HCT116 (cell line): ENCODE measurements around the gene NR2F1-AS1. TPM values are rescaled to one million over a fixed set of nuclear protein-coding genes. Genes with fewer than 3 reads are reported as not detected.

ENCODE experiments used
- ATAC-seq: fragments of 200-7000 bp; cut with Tn5 transposase; 2 replicates; pipeline ENCODE4 v1.9.1; 2020; ENCODE audit warnings: mild to moderate bottlenecking, moderate library complexity
- BruUV-seq: library from RNA; stranded (reverse); fragments of 400-500 nt; replicated peaks from 2 replicates; lab custom pipeline; 2021; lab: Mats Ljungman, UMichigan
- CTCF ChIA-PET: fragments of 300-600 bp; sonication (Branson Sonifier 250); formaldehyde crosslinking; loops from one replicate; lab custom pipeline; 2021; ENCODE audit warnings: antibody characterized with exemption; lab: Charles Lee
- POLR2A ChIA-PET: fragments of 300-600, 350-600 bp; sonication (Branson Sonifier 250); formaldehyde crosslinking; loops from one replicate; lab custom pipeline; 2021; ENCODE audit warnings: antibody characterized with exemption; lab: Charles Lee
- RAD21 ChIA-PET, 2 experiments: fragments of 300-600 bp; sonication (Branson Sonifier 250); formaldehyde crosslinking; loops; one replicate each; lab custom pipeline; 2023; ENCODE audit warnings: low total read pairs in 2 of 2; ENCODE audit not compliant: uncharacterized antibody in 2 of 2, unreplicated experiment in 2 of 2, low non-redundant PET in 1 of 2; lab: Charles Lee
- DNase-seq: peaks from one replicate; pipeline ENCODE4 v3.0.0-alpha.2; 2010; ENCODE audit warnings: low read depth, low spot score
- H2AFZ ChIP-seq: fragments of 200-600 bp; shearing (Covaris generic), sonication (generic); 2 replicates; pipeline ENCODE4 v1.6.1; 2017; ENCODE audit warnings: low read depth, mixed run types, mixed read lengths, antibody characterized with exemption, low read length; ENCODE audit not compliant: poor library complexity, severe bottlenecking
- H3K27ac ChIP-seq: 2 replicates; pipeline ENCODE4 v1.5.1; 2012; ENCODE audit warnings: low read depth, low read length
- H3K27me3 ChIP-seq: fragments of 200-600 bp; sonication (generic); 2 replicates; pipeline ENCODE4 v1.6.1; 2016; ENCODE audit warnings: mixed run types, low read length, mixed read lengths; ENCODE audit not compliant: insufficient read depth
- H3K36me3 ChIP-seq, 2 experiments: fragments of 200-500 bp in 1 of 2; fragments of 200-600 bp in 1 of 2; sonication (Bioruptor generic) in 1 of 2; sonication (generic) in 1 of 2; 2 replicates each; pipeline versions ENCODE4 v1.5.1 to v1.6.1; 2014 to 2016; ENCODE audit warnings: low read length in 2 of 2, inconsistent platforms in 1 of 2, mixed read lengths in 1 of 2, mixed run types in 1 of 2; ENCODE audit not compliant: insufficient read depth in 2 of 2, control insufficient read depth in 1 of 2
- H3K4me1 ChIP-seq, 2 experiments: fragments of 200-600 bp in 1 of 2; sonication (generic) in 1 of 2; 2 replicates each; pipeline versions ENCODE4 v1.5.1 to v1.6.1; 2012 to 2017; ENCODE audit warnings: low read length in 2 of 2, inconsistent platforms in 1 of 2, mild to moderate bottlenecking in 1 of 2, mixed read lengths in 1 of 2, mixed run types in 1 of 2, moderate library complexity in 1 of 2; ENCODE audit not compliant: insufficient read depth in 2 of 2, control insufficient read depth in 1 of 2
- H3K4me2 ChIP-seq: fragments of 200-600 bp; sonication (generic); 2 replicates; pipeline ENCODE4 v1.6.1; 2017; ENCODE audit warnings: mixed run types, low read length, mixed read lengths
- H3K4me3 ChIP-seq, 2 experiments: fragments of 200-600 bp in 1 of 2; sonication (generic) in 1 of 2; replicated peaks in 1 of 2; 2 replicates each; pipeline ENCODE4 v1.5.1; 2011 to 2016; ENCODE audit warnings: low read length in 2 of 2, control low read depth in 1 of 2, low read depth in 1 of 2, mild to moderate bottlenecking in 1 of 2, mixed read lengths in 1 of 2, mixed run types in 1 of 2
- H3K79me2 ChIP-seq: fragments of 200-600 bp; sonication (generic); 2 replicates; pipeline ENCODE4 v1.6.1; 2017; ENCODE audit warnings: mild to moderate bottlenecking, mixed run types, low read length, moderate library complexity, mixed read lengths; ENCODE audit not compliant: insufficient read depth
- H3K9ac ChIP-seq: fragments of 200-600 bp; sonication (generic); 2 replicates; pipeline ENCODE4 v1.6.1; 2016; ENCODE audit warnings: low read length, mixed read lengths
- H3K9me2 ChIP-seq: fragments of 200-600 bp; sonication (generic), shearing (Covaris generic); 2 replicates; pipeline ENCODE4 v1.6.1; 2017; ENCODE audit warnings: mixed run types, mild to moderate bottlenecking, moderate library complexity; ENCODE audit not compliant: insufficient read depth
- H3K9me3 ChIP-seq, 2 experiments: fragments of 200-500 bp in 1 of 2; fragments of 200-600 bp in 1 of 2; sonication (Bioruptor generic) in 1 of 2; sonication (generic) in 1 of 2; 2 replicates each; pipeline ENCODE4 v1.6.1; 2014 to 2017; ENCODE audit warnings: low read length in 2 of 2, mixed read lengths in 2 of 2, inconsistent platforms in 1 of 2, low read depth in 1 of 2, mild to moderate bottlenecking in 1 of 2, mixed run types in 1 of 2, moderate library complexity in 1 of 2; ENCODE audit not compliant: control insufficient read depth in 1 of 2, insufficient read depth in 1 of 2
- H4K20me1 ChIP-seq: fragments of 200-600 bp; sonication (generic), shearing (Covaris generic); 2 replicates; pipeline ENCODE4 v1.6.1; 2017; ENCODE audit warnings: mixed run types, mild to moderate bottlenecking, moderate library complexity; ENCODE audit not compliant: insufficient read depth
- CEBPB ChIP-seq: IDR thresholded peaks from 2 replicates; pipeline ENCODE4 v1.6.1; 2012; ENCODE audit warnings: low read depth
- EZH2 ChIP-seq: fragments of 200-600 bp; sonication (generic); IDR thresholded peaks from 2 replicates; pipeline ENCODE4 v1.6.1; 2017; ENCODE audit warnings: antibody characterized with exemption, mixed run types
- EZH2phosphoT487 ChIP-seq: fragments of 200-600 bp; IDR thresholded peaks from 2 replicates; pipeline ENCODE4 v1.6.1; 2018; ENCODE audit warnings: antibody characterized with exemption, borderline replicate concordance
- FOSL1 ChIP-seq: IDR thresholded peaks from 2 replicates; pipeline ENCODE4 v1.6.1; 2012; ENCODE audit warnings: low read depth
- POLR2A ChIP-seq: IDR thresholded peaks from 2 replicates; pipeline ENCODE4 v1.7.0; 2011; ENCODE audit warnings: borderline replicate concordance; ENCODE audit not compliant: insufficient read depth, insufficient read length; ENCODE audit errors: extremely low read depth
- RAD21 ChIP-seq: IDR thresholded peaks from 2 replicates; pipeline ENCODE4 v1.6.1; 2012; ENCODE audit warnings: low read depth, mild to moderate bottlenecking
- REST ChIP-seq: IDR thresholded peaks from 2 replicates; pipeline ENCODE4 v1.6.1; 2012; ENCODE audit warnings: low read depth
- YY1 ChIP-seq: IDR thresholded peaks from 2 replicates; pipeline ENCODE4 v1.6.1; 2011; ENCODE audit warnings: low read length, low read depth, moderate library complexity, mild to moderate bottlenecking; ENCODE audit not compliant: insufficient replicate concordance; ENCODE audit errors: extremely low read depth
- intact Hi-C: fragments of 100-400 bp; cut with micrococcal nuclease; formaldehyde crosslinking; loops from 2 replicates; pipeline ENCODE4 v1.10.0; 2022
- total RNA-seq: library from RNA; stranded (reverse); gene quantifications from one replicate; pipeline ENCODE4 v1.2.1, GENCODE V29; 2021; ENCODE audit not compliant: unreplicated experiment
- TF ChIP-seq, protein P1 (sequence below): IDR thresholded peaks from 2 replicates; pipeline ENCODE4 v1.6.1; 2012
- TF ChIP-seq, protein P2 (sequence below), 3 experiments: fragments of 200-600 bp in 1 of 3; sonication (generic) in 1 of 3; IDR thresholded peaks in 2 of 3; conservative IDR thresholded peaks in 1 of 3; 2 replicates each; pipeline ENCODE4 v1.5.1; 2012 to 2017; ENCODE audit warnings: low read depth in 2 of 3, low read length in 2 of 3, antibody characterized with exemption in 1 of 3, borderline replicate concordance in 1 of 3, control low read depth in 1 of 3, mild to moderate bottlenecking in 1 of 3, mixed read lengths in 1 of 3, mixed run types in 1 of 3, moderate library complexity in 1 of 3; ENCODE audit not compliant: insufficient read depth in 1 of 3

Gene NR2F1-AS1
- total RNA-seq, 1 experiment from 2014 or later = 20.1 TPM

DNA sequence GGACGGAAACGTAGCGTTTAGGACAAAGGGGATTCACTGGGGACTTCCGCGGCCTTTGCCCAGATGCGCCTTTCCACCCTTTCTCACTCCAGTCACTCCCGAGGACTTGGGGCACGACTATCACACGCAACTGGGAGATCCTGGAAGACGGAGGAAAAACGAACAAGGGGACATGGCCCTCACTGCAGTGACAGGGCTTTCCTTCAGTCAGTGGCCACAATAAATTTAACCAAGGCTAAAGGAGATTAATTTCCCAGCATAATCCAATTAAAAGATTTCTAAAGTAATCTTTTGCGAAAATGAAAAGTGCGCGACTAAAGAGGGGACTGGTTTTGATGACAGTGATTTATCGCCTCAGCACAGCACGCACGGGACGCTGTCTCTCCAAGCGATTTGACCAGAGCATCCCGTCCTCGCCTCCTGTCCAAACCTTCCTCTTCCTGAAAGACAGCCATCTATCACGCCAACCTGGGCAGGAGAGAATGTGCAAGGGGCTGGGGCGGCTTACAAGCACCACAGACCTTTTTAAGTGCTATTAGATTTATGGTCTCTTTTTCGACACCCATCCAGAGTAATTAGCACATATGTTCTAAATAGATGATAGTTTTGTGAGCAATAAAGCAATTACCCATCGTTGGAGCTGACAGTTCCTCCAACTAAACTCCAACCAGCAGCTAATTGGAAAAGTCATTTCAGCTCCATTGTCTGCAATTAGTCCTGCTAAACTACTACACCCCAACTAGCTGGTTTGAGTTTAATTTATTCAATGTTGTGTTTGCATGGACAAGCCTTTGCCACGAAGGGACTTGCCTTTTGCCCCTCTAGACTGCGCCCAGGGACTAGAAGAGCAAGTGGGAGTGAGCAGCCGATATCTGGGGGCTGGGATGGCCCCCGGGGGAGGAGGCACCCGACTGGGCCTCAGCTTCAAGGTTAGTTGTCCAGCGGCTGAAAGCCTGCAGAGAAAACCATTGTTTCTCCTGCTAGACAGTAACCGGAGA is 7.4 kb downstream of the NR2F1-AS1 start:
- intact Hi-C loops = no loop called here
- no peaks in the 10 kb centered on the region for H3K27me3 ChIP-seq
- no peak overlapping the region for H3K4me3 ChIP-seq
- ChIA-PET CTCF (no interaction called here), RAD21 (no interaction called here), POLR2A (no interaction called here)
- no peak overlapping the region for H3K27ac ChIP-seq
- no peak for TF ChIP-seq POLR2A
- no peak for TF ChIP-seq FOSL1
- no peak for TF ChIP-seq CEBPB
- no peak for TF ChIP-seq EZH2phosphoT487
- TF ChIP-seq, protein P1, sequence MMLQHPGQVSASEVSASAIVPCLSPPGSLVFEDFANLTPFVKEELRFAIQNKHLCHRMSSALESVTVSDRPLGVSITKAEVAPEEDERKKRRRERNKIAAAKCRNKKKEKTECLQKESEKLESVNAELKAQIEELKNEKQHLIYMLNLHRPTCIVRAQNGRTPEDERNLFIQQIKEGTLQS = no peak
- TF ChIP-seq, protein P2, sequence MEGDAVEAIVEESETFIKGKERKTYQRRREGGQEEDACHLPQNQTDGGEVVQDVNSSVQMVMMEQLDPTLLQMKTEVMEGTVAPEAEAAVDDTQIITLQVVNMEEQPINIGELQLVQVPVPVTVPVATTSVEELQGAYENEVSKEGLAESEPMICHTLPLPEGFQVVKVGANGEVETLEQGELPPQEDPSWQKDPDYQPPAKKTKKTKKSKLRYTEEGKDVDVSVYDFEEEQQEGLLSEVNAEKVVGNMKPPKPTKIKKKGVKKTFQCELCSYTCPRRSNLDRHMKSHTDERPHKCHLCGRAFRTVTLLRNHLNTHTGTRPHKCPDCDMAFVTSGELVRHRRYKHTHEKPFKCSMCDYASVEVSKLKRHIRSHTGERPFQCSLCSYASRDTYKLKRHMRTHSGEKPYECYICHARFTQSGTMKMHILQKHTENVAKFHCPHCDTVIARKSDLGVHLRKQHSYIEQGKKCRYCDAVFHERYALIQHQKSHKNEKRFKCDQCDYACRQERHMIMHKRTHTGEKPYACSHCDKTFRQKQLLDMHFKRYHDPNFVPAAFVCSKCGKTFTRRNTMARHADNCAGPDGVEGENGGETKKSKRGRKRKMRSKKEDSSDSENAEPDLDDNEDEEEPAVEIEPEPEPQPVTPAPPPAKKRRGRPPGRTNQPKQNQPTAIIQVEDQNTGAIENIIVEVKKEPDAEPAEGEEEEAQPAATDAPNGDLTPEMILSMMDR (IDR thresholded peaks at IDR 0.05 in 2 of 3, conservative IDR thresholded peaks at IDR 0.05 in 1 of 3; ENCODE audit: borderline replicate concordance in 1 of 3, insufficient read depth in 1 of 3, low read depth in 2 of 3, low read length in 2 of 3) = no peak
- no peak for TF ChIP-seq REST
- no peak for TF ChIP-seq YY1
- no peak for TF ChIP-seq EZH2
- TF ChIP-seq RAD21 = no peak
- TF ChIP-seq, all 23 proteins: peak for 0
- no peaks in the 10 kb centered on the region for H4K20me1 ChIP-seq
- H3K9me3 ChIP-seq = no peaks in the 10 kb centered on the region
- DNase-seq (no peak), ATAC-seq (no peak)
- H3K9ac ChIP-seq = no peak overlapping the region
- BruUV-seq = no TSS peak
- peaks cover 0 to 23% of the 10 kb centered on the region in 2 experiments; a peak in 2 of 4 replicates for H3K4me1 ChIP-seq
- H3K79me2 ChIP-seq = no peaks in the 10 kb centered on the region
- H3K36me3 ChIP-seq = no peaks in the 10 kb centered on the region
- no peak overlapping the region for H2AFZ ChIP-seq
- no peaks in the 10 kb centered on the region for H3K9me2 ChIP-seq
- no peak overlapping the region for H3K4me2 ChIP-seq
